GM13977 (cell line): Measurements from ENCODE around the gene KCNAB1.
"Not testable (repeated sequence)": the region's sequence is repeated elsewhere in the genome, so short reads cannot be mapped to it uniquely, and the experiment has no call there.

Experiments used
- DNase-seq: peaks from one replicate; pipeline ENCODE4 v3.0.0; 2012; ENCODE audit warnings: low spot score
- CTCF ChIP-seq: IDR thresholded peaks from 2 replicates; pipeline ENCODE4 v1.5.1; 2012; ENCODE audit warnings: mild to moderate bottlenecking, control low read depth; ENCODE audit not compliant: insufficient read depth; ENCODE audit errors: extremely low read depth, missing control alignments
- in situ Hi-C: fragments of 300-500 bp; cut with MboI; formaldehyde crosslinking; loops from one replicate; pipeline ENCODE4 v1.12.0; 2022; ENCODE audit warnings: low sequenced_read_pairs, low pct_unique_long_range_greater_than_20kb, mixed read lengths, inconsistent platforms; ENCODE audit not compliant: unreplicated experiment

The KCNAB1 gene

GRCh38 chr3:156120528-156121251, at the start of gene KCNAB1:
KCNAB1 (plus strand) TSS chr3:156120578.
- TF ChIP-seq CTCF = no peak
- in situ Hi-C loops = no loop called here
- DNase-seq = no peak

- TF ChIP-seq CTCF = no peak
- in situ Hi-C loops = no loop called here
- no peak for DNase-seq
Observed at GRCh38 chr3:156071031-156071430, 49.3 kb upstream of the KCNAB1 start.

- in situ Hi-C loops, DNase-seq: not testable (repeated sequence)
Observed at GRCh38 chr3:156072950-156073657, 47.3 kb upstream of the KCNAB1 start.

GRCh38 chr3:156090126-156090525, 30.3 kb upstream of the KCNAB1 start:
- in situ Hi-C loops = no loop called here
- TF ChIP-seq CTCF = no peak
- DNase-seq = no peak

GRCh38 chr3:156093964-156094363, 26.4 kb upstream of the KCNAB1 start:
- no peak for TF ChIP-seq CTCF
- in situ Hi-C loops = no loop called here
- DNase-seq = no peak

GRCh38 chr3:156094391-156094790, 26.0 kb upstream of the KCNAB1 start:
- in situ Hi-C loops = no loop called here
- TF ChIP-seq CTCF = no peak
- DNase-seq = no peak

GRCh38 chr3:156095652-156096051, 24.7 kb upstream of the KCNAB1 start:
- DNase-seq, in situ Hi-C loops: not testable (repeated sequence)
